ENCODE measurements around the gene DST. TPM values are rescaled to one million over a fixed set of nuclear protein-coding genes. Genes with fewer than 3 reads are reported as not detected.

The DST gene
- total RNA-seq, 2 experiments from 2014 or later: 5.7 to 5.9 TPM

GRCh38 chr6:56608332-56608731 lies 34.4 kb downstream of the DST start:
- H3K27ac Mint-ChIP-seq: no peak overlapping the region
- Histone ChIP-seq H3K9me3 (ENCODE audit: control insufficient read depth in 1 of 2, insufficient read depth in 1 of 2, low read length in 2 of 2) (no peaks in the 10 kb centered on the region), H3K4me1 (ENCODE audit: insufficient read depth, low read length) (no peaks in the 10 kb centered on the region), H3K4me3 (ENCODE audit: low read length) (no peak overlapping the region), H3K27ac (ENCODE audit: low read depth in 1 of 2, low read length in 2 of 2) (no peak overlapping the region), H3K27me3 (ENCODE audit: control insufficient read depth in 1 of 2, insufficient read depth in 2 of 2, low read length in 2 of 2) (no peaks in the 10 kb centered on the region), H3K36me3 (ENCODE audit: insufficient read depth, low read length) (no peaks in the 10 kb centered on the region)
- ChIA-PET POLR2A (interaction anchor here (0.6 kb wide), 1 partner anchor 64 kb away, joined by 3 read pairs; no protein-coding TSS in a partner anchor), CTCF (interaction anchor here (0.9 kb wide), 1 partner anchor 13 kb away, joined by 3 read pairs; no protein-coding TSS in a partner anchor)
- no peaks in the 10 kb centered on the region for H3K36me3 Mint-ChIP-seq (ENCODE audit: low read depth)
- H3K4me3 Mint-ChIP-seq: no peak overlapping the region
- DNase-seq: no peak
- no peaks in the 10 kb centered on the region for H3K9me3 Mint-ChIP-seq
- no peak for TF ChIP-seq CTCF (IDR thresholded peaks at IDR 0.05)
- H3K27me3 Mint-ChIP-seq: peaks cover 10% of the 10 kb centered on the region
- intact Hi-C loops (cut with DNase I, micrococcal nuclease): no loop called here
- ATAC-seq (ENCODE audit: poor library complexity): no peak
- no peaks in the 10 kb centered on the region for H3K4me1 Mint-ChIP-seq (ENCODE audit: low read depth)

- ATAC-seq (ENCODE audit: poor library complexity) (no peak), DNase-seq (no peak)
- Mint-ChIP-seq H3K4me3 (no peak overlapping the region), H3K9me3 (no peaks in the 10 kb centered on the region), H3K27me3 (peaks cover 10% of the 10 kb centered on the region), H3K27ac (no peak overlapping the region), H3K4me1 (ENCODE audit: low read depth) (no peaks in the 10 kb centered on the region), H3K36me3 (ENCODE audit: low read depth) (no peaks in the 10 kb centered on the region)
- Histone ChIP-seq H3K4me1 (ENCODE audit: insufficient read depth, low read length) (no peaks in the 10 kb centered on the region), H3K9me3 (ENCODE audit: control insufficient read depth in 1 of 2, insufficient read depth in 1 of 2, low read length in 2 of 2) (no peaks in the 10 kb centered on the region), H3K36me3 (ENCODE audit: insufficient read depth, low read length) (no peaks in the 10 kb centered on the region), H3K27me3 (ENCODE audit: control insufficient read depth in 1 of 2, insufficient read depth in 2 of 2, low read length in 2 of 2) (no peaks in the 10 kb centered on the region), H3K4me3 (ENCODE audit: low read length) (no peak overlapping the region), H3K27ac (ENCODE audit: low read depth in 1 of 2, low read length in 2 of 2) (no peak overlapping the region)
- POLR2A ChIA-PET: no interaction called here
- CTCF ChIA-PET: interaction anchor here (1.3 kb wide), 1 partner anchor 12 kb away, joined by 3 read pairs; no protein-coding TSS in a partner anchor
- intact Hi-C loops (cut with DNase I, micrococcal nuclease): no loop called here
- no peak for TF ChIP-seq CTCF (IDR thresholded peaks at IDR 0.05)
These were observed 35.5 kb downstream of the DST start for GRCh38 chr6:56607111-56607752.

GRCh38 chr6:56605435-56605834 lies 37.3 kb downstream of the DST start:
- intact Hi-C loops (cut with DNase I, micrococcal nuclease): no loop called here
- H3K36me3 ChIP-seq (ENCODE audit: insufficient read depth, low read length): no peaks in the 10 kb centered on the region
- POLR2A ChIA-PET: no interaction called here
- Mint-ChIP-seq H3K4me3 (no peak overlapping the region), H3K36me3 (ENCODE audit: low read depth) (no peaks in the 10 kb centered on the region), H3K9me3 (no peaks in the 10 kb centered on the region), H3K27ac (no peak overlapping the region), H3K4me1 (ENCODE audit: low read depth) (no peaks in the 10 kb centered on the region), H3K27me3 (peaks cover 10% of the 10 kb centered on the region)
- DNase-seq (no peak), ATAC-seq (ENCODE audit: poor library complexity) (no peak)
- no peaks in the 10 kb centered on the region for H3K4me1 ChIP-seq (ENCODE audit: insufficient read depth, low read length)
- H3K27ac ChIP-seq (ENCODE audit: low read depth in 1 of 2, low read length in 2 of 2): no peak overlapping the region
- CTCF ChIA-PET: no interaction called here
- no peak overlapping the region for H3K4me3 ChIP-seq (ENCODE audit: low read length)
- TF ChIP-seq CTCF (IDR thresholded peaks at IDR 0.05): no peak
- no peaks in the 10 kb centered on the region for H3K9me3 ChIP-seq (ENCODE audit: control insufficient read depth in 1 of 2, insufficient read depth in 1 of 2, low read length in 2 of 2)
- H3K27me3 ChIP-seq (ENCODE audit: control insufficient read depth in 1 of 2, insufficient read depth in 2 of 2, low read length in 2 of 2): no peaks in the 10 kb centered on the region

All from CD4-positive, alpha-beta T cell (primary cell).